HG03575 (cell line): Measurements from ENCODE around the gene CMTM8.

ENCODE experiments used
- ATAC-seq: cut with Tn5 transposase; IDR thresholded peaks from one replicate; pipeline ENCODE4 v1.9.1; 2021; ENCODE audit not compliant: unreplicated experiment, insufficient number of reproducible peaks, low FRiP score; ENCODE audit errors: extremely low read depth

The CMTM8 gene

DNA sequence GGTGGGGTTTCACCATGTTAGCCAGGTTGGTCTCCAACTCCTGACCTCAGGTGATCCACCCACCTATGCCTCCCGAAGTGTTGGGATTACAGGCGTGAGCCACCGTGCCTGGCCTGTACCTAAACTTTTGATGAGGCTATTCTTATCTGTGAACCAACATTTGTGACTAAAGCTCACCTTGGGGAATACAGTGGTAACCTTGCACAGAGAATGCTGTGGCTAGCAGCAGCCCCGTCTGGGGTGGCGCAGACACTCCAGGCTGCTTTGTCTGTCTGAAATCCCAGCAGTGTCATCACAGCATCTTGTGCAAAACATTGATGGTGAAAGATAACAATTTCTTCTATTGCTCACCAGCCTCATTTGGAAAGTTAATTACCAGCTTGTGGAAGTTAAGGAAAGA, 58.9 kb downstream of the CMTM8 start:
- ATAC-seq = no peak

DNA sequence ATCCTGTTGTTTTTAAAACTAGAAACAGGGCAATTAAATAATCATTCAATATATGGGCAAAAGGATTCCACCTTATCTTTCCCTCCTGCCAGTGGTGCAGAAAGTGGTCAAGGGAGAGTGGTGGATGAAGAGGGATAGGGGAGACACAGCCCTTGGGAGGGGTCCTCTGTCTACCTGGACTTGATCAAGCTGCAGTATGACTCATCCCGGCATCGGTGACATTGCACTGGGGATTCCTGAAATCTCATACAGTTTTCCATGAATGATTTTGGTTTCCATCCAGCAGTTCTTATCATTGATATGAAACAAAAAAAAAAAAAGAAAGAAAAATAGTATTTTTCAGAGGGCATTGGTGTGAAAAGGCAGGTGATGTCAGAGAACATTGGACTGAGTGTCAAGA, 62.9 kb downstream of the CMTM8 start:
- ATAC-seq = no peak

DNA sequence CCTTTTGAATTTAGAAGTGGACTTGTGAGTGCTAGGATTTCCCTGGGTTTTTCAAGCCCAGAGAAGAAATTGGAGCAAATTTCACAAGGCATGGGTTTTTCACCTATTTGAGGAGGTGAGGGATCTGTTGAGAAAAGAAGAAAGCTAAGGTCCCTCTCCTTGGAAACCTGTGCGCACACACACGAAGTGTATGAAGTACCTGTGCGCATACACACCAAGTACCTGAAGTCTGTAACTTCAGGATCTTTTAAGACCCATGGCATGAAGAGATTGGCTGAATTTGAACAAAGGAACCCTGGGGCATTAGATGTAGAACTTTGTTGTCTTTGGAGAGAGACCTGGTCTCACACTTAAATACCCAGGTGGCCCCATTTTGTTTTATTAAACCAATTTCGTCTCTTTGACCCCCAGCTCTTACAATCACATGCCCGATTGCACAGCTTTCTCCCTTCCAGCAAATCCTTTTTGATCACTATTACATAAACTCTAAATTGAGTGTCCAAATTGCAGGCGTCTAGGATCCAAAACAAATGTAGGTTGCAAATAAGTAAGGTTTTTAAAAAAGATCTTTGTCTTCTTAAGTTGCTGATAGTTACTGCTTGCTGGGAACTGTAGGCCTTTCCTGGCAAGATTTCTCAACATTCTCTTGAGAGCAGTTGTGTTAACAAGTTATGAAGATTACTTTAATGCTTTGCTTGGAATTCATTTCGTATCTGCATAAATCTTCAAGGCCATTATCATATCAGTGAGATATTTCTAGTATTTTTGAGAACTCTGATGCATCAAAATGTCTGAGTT, 64.3 kb downstream of the CMTM8 start:
- ATAC-seq = no peak

DNA sequence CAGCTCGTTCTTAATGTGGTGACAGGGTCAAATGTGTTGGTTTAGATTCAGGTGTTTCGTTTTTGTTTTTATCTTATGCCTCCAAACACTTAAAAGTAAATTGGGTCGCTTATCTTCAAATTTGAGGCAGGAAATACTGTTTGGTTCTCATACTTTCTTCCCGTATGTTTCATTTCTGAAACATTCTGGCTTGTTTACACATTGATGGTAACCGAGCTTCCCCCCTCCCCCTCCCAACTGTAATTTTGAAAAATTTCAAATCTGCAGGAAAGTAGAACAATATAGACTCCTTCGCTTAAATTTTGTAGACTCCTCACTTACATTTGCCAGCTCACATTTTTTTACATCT, 64.9 kb downstream of the CMTM8 start:
- no peak for ATAC-seq

DNA sequence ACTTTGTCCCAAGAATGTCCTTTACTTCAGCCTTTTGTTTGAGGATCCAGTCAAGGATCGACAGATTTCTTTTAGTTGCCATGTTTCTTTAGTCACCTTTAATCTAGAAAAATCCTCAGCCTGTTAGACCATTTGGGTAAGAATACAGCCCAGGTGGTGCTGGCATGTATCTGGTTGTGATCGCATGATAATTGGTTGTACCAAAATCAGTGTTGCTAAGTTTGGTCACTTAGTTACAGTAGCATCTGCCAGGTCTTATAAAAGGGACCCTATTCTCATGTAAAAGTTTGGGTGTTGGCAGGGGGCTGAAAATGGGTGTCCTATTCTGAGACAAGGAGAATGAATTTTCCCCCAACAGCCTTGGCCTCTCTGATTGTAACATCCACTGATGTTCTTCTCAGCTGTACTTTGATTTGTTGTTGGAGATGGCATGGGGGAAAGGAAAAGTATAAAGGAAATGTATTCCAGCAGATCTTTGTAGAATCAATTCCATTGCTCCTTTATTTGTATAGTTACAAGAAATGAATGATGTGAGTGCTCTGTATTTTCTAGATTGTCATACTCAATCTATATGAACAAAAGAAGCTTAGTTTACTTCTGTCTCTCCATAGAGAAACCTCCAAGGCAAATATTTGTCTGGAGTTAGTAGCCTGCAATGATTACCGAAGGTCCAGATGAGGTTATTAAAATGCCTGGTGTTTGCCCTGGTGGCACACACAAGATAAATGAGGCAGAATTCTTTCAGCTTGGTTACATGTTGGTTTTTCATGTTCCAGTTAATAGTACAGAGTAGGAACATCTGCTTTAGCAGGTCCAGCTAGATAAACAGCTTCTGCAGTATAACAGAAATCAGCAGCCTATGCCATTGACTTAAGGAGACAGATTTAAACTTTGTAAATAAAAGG, 65.7 kb downstream of the CMTM8 start:
- ATAC-seq = no peak

DNA sequence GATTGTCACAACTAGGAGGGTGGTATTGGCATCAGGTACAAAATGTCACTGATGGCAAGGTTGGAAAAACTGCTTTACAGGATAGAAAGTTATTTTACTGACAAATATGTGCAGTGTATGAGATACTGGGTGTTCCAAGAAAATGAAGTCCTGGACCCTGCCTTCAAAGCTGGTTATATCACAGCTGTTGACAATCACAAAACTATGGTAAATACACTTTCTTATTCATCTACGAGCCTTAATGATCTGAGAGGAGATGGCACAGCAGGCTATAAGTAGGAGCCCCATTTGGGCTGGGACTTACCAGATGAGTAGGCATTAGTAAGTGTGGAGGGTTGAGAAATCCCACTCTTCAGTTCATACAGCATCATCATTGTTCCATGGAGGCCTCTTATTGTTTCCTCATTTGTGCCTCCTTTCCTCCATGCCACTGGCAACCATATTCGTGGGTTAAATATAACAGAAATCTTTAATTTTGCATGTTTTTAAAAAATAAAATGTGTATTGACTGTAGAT, 66.9 kb downstream of the CMTM8 start:
- no peak for ATAC-seq

DNA sequence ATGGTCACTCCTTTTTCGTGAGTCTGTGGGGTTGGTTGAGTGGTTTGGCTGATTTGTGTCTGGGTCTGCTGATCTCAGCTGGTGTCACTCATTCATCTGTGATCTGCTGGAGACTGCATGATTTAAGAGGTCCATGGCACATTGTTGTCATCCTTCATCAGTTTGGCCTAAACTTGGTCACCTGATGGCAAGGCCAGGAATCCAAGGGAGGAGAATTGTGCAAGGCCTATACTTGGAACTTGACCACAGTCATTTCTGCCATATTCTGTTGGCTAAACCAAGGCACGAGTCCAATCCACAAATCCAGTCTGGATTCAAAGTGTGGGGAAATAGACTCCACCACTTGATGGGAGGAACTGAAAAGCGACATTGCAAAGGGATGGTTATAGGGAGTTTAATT, 67.6 kb downstream of the CMTM8 start:
- no peak for ATAC-seq

DNA sequence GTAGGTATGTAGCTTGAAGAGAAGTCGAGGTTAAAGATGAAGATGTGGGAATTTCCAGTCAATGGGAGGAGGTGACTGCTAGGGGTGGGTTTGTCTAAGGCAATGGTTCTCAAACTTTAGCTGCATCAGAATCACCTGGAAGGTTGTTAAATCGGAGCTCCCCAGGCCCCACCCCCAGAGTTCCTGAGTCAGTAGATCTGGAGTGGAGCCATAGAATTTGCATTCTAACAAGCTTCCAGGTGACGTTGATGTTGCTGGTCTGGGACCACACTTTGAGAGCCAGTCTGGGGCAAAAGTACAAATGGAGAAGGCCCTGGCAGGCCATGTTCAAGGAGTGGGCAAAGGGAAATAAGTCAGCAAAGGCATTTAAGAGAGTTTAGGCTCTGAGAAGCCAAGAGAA, 69.1 kb downstream of the CMTM8 start:
- ATAC-seq = no peak

DNA sequence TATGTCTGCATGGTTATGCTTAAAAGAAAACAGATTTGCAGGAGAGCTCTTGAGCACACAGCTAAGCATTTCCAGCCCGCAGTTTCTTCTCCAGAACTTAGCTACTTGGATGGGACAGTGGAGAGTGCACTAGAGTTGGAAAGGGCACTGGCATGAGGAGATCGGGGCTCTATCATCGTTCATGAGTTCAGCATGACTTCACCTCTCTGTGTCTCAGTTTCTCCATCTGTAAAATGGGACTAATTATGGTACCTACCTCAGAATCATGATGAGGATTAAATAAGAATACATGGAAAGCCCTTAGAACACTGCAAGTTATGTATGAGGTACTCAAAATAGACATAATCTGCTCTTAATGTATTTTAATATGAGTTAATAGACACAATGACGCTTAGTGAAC, 69.9 kb downstream of the CMTM8 start:
- ATAC-seq = no peak

DNA sequence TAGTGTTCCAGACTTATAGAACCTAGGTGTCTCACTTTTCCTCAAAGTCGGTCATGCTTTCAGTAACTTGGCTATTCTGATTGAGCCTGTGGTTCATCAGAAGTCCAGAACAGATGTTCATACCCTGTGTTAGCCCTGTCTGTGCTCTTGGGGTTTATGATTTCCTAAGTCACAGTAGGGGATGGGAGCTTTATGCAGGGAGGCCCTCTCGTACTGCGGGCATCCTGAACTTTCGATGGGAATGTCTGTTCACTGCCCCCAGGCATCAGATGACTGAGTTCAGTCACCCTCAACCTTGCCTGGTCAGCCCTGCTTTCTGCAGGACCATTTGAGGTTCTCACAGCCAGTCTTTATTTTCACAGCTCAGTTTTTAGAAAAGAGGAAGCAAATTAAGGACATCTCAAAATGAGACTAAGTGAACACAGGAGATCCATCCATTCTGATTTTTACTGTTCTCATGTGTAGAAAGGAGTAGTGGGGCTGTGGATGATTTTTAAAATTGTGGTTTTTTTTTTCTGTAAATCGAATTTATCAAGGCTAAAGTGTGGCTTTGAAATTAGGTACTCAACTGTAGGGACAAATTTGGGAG, 71.3 kb downstream of the CMTM8 start:
- no peak for ATAC-seq

DNA sequence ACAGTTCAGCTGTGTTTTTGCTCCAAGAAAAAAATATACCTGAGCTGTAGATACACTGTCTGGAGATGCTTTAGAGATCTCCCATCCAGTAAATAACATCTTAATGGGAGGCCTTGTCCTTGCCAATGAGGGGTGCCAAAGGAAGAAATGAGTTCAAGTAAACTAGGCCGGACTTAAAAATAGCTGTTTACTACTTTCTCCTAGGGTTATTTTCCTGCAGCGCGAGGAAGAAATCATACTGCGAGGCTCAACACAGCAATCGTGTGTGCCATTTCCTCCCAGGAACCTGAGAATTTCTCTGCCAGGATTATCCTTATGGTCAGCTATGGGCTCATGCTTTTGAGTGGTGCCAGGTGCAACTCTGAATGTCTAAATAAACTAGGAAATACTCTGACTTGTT, 71.9 kb downstream of the CMTM8 start:
- no peak for ATAC-seq

DNA sequence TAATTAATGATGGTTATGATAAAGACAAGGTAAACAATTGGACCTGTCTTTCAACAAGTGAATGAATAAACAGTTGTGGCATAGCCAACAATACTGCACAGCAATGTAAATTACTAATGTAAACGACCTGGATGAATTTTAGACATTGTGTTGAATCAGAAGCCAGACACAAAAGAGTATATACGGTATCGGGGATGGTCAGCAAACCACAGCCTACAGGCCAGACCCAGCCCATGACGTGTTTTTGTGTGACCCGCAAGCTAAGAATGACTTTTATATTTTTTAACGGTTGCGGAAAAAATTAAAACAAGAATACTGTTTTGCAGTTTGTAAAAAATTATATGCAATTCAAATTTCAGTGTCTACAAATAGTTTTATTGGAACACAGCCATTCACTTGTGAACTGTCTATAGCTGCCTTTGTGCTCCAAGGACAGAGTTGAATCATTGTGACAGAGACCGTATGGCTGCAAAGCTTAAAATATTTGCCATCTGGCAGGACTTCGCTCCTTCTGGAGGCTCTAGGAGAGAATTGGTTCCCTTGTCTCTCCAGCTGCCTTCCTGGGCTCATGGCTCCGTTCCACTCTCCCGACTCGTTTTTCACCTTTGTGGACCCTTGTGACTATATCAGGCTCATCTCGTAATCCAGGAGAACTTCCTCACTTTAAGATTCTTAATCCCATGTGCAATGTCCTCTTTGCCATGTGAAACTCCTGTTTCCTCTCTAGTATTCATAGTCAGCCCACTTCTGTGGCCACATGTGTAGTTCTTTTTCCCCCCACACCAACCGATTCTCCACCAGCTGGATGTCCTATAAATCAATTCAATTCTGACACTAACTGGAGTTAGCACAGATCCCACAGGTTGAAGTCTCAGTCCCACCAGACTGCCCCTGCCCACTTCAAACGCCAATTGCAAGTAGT, 72.7 kb downstream of the CMTM8 start:
- ATAC-seq = no peak

DNA sequence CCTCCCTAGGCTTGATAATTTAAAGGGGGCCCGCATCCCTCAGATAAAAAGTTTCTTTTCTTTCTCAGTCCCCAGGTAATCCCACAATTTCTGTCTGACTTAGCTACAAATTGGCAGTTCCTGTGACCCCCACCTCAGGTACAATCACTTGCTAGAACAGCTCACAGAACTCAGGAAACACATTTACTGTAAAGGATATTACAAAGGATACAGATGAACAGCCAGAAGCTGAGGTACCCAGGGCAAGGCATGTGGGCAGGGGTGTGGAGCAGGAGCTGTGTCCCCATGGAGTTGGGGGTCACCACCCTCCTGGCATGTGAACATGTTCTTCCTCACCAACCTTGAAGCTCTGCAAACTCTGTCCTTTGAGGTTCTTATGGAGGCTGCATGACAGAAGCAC, 73.8 kb downstream of the CMTM8 start:
- no peak for ATAC-seq

DNA sequence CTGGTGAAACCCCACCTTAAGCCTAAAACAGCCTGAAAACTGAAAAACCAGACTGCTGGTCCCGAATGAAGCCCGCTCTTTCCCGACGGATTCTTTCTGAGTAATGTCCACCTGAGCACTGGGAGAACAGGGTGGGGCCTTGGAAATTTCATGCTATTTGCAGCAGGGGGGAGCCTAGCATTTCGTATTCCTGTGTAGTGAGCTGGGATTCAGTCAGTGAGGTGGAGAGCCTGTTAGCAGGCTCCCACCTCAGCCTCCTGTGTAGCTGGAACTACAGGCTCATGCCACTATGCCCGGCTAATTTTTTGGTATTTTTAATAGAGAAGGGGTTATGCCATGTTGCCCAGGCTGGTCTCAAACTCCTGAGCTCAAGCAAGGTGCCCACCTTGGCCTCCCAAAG, 74.7 kb downstream of the CMTM8 start:
- ATAC-seq = no peak

DNA sequence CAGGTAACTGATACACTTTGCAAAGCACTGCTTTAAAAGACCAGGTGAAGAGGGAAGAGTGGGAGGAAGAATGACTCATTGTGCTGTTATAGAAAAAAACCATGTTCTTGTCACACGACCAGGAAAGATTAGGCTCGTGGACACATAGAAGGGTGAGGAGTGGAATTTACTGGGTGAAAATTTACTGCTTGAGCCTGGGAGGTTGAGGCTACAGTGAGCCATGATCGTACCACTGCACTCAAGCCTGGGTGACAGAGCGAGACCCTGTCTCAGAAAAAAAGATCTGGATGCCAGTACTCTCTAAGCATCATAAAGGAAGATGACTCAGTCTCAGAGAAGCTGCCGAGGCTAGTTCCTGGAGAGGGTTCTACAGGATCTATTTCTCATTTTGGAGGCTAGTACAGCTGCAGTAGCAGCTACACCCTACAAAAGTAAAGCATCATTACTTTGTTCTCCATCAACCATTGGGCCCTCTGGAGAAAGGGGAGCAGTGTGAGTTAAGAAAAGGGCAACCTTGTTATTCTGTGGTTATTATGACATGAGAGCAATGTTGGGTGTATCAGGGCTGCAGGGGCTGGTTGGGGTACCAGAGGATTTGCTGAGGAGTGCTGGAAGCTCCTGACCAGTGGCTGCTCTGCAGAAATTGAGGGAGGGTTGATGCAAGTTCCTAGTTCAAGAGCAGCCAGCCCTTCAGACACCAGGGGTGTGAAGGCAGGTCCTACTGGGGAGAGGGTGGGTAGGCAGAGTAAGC, 75.4 kb downstream of the CMTM8 start:
- no peak for ATAC-seq

DNA sequence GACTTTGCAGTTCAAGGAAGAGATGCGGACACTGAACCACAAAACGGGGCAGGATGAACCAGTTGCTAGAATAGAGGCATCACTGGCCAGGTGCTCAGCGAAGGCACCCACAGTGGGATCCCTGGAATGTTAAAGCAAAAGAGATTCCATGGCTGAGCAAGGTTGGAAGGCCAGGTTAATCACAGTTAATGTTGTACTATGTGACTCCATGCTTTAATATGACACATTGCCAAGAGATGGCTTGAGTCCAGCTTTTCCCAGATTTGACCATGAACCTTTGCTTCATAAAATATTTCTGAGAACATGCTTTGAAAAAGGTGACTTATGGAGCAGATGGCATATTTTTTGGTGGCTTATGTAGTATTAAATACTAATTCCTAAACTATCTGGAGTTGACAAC, 77.0 kb downstream of the CMTM8 start:
- no peak for ATAC-seq

DNA sequence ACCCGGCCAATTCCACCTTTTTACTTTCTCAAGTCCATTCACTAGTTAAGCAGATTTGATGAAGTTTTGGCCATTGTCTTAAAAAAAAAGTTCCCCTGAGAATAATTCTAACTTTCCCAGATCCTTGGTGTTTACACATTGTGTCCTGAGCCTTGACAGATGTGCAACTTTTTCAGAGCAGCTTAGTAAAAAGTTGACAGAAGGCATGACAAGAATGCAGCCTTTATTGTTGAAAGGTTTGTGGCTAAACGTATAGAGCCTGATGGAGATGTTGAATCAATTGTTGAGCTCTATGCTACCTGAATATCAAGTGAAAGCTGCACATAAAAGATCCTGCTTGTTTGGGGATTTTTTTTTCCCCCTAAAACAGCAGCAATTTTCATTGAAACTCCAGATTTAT, 77.8 kb downstream of the CMTM8 start:
- ATAC-seq = no peak

DNA sequence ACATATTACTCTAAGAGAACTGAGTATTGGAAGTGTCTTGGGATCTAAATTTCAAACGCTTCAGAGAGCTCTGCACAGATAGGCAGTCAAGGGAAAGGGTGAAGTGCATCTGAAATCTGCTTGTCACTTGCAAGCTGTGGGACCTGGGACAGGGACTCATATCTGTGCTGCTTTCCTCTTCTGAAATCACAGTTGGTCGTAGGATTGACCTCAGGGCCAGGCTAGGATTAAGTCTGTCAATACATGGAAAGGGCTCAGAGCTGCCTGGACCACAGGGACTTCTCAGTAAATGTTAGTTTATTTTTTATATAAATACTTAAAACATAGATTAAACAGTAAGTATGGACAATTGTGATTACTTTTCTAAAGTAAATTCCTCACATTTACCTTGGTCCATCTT, 78.5 kb downstream of the CMTM8 start:
- ATAC-seq = no peak
